HCT116 (cell line): ENCODE measurements around the gene GSTT2. TPM values are rescaled to one million over a fixed set of nuclear protein-coding genes. Genes with fewer than 3 reads are reported as not detected.

Experiments
- ATAC-seq: fragments of 200-7000 bp; cut with Tn5 transposase; 2 replicates; pipeline ENCODE4 v1.9.1; 2020; ENCODE audit warnings: mild to moderate bottlenecking, moderate library complexity
- BruUV-seq: library from RNA; stranded (reverse); fragments of 400-500 nt; replicated peaks from 2 replicates; lab custom pipeline; 2021; lab: Mats Ljungman, UMichigan
- CTCF ChIA-PET: fragments of 300-600 bp; sonication (Branson Sonifier 250); formaldehyde crosslinking; loops from one replicate; lab custom pipeline; 2021; ENCODE audit warnings: antibody characterized with exemption; lab: Charles Lee
- POLR2A ChIA-PET: fragments of 300-600, 350-600 bp; sonication (Branson Sonifier 250); formaldehyde crosslinking; loops from one replicate; lab custom pipeline; 2021; ENCODE audit warnings: antibody characterized with exemption; lab: Charles Lee
- RAD21 ChIA-PET, 2 experiments: fragments of 300-600 bp; sonication (Branson Sonifier 250); formaldehyde crosslinking; loops; one replicate each; lab custom pipeline; 2023; ENCODE audit warnings: low total read pairs in 2 of 2; ENCODE audit not compliant: uncharacterized antibody in 2 of 2, unreplicated experiment in 2 of 2, low non-redundant PET in 1 of 2; lab: Charles Lee
- DNase-seq: peaks from one replicate; pipeline ENCODE4 v3.0.0-alpha.2; 2010; ENCODE audit warnings: low read depth, low spot score
- H2AFZ ChIP-seq: fragments of 200-600 bp; shearing (Covaris generic), sonication (generic); 2 replicates; pipeline ENCODE4 v1.6.1; 2017; ENCODE audit warnings: low read depth, mixed run types, mixed read lengths, antibody characterized with exemption, low read length; ENCODE audit not compliant: poor library complexity, severe bottlenecking
- H3K27ac ChIP-seq: 2 replicates; pipeline ENCODE4 v1.5.1; 2012; ENCODE audit warnings: low read depth, low read length
- H3K27me3 ChIP-seq: fragments of 200-600 bp; sonication (generic); 2 replicates; pipeline ENCODE4 v1.6.1; 2016; ENCODE audit warnings: mixed run types, low read length, mixed read lengths; ENCODE audit not compliant: insufficient read depth
- H3K36me3 ChIP-seq, 2 experiments: fragments of 200-500 bp in 1 of 2; fragments of 200-600 bp in 1 of 2; sonication (Bioruptor generic) in 1 of 2; sonication (generic) in 1 of 2; 2 replicates each; pipeline versions ENCODE4 v1.5.1 to v1.6.1; 2014 to 2016; ENCODE audit warnings: low read length in 2 of 2, inconsistent platforms in 1 of 2, mixed read lengths in 1 of 2, mixed run types in 1 of 2; ENCODE audit not compliant: insufficient read depth in 2 of 2, control insufficient read depth in 1 of 2
- H3K4me1 ChIP-seq, 2 experiments: fragments of 200-600 bp in 1 of 2; sonication (generic) in 1 of 2; 2 replicates each; pipeline versions ENCODE4 v1.5.1 to v1.6.1; 2012 to 2017; ENCODE audit warnings: low read length in 2 of 2, inconsistent platforms in 1 of 2, mild to moderate bottlenecking in 1 of 2, mixed read lengths in 1 of 2, mixed run types in 1 of 2, moderate library complexity in 1 of 2; ENCODE audit not compliant: insufficient read depth in 2 of 2, control insufficient read depth in 1 of 2
- H3K4me2 ChIP-seq: fragments of 200-600 bp; sonication (generic); 2 replicates; pipeline ENCODE4 v1.6.1; 2017; ENCODE audit warnings: mixed run types, low read length, mixed read lengths
- H3K4me3 ChIP-seq, 2 experiments: fragments of 200-600 bp in 1 of 2; sonication (generic) in 1 of 2; replicated peaks in 1 of 2; 2 replicates each; pipeline ENCODE4 v1.5.1; 2011 to 2016; ENCODE audit warnings: low read length in 2 of 2, control low read depth in 1 of 2, low read depth in 1 of 2, mild to moderate bottlenecking in 1 of 2, mixed read lengths in 1 of 2, mixed run types in 1 of 2
- H3K79me2 ChIP-seq: fragments of 200-600 bp; sonication (generic); 2 replicates; pipeline ENCODE4 v1.6.1; 2017; ENCODE audit warnings: mild to moderate bottlenecking, mixed run types, low read length, moderate library complexity, mixed read lengths; ENCODE audit not compliant: insufficient read depth
- H3K9ac ChIP-seq: fragments of 200-600 bp; sonication (generic); 2 replicates; pipeline ENCODE4 v1.6.1; 2016; ENCODE audit warnings: low read length, mixed read lengths
- H3K9me2 ChIP-seq: fragments of 200-600 bp; sonication (generic), shearing (Covaris generic); 2 replicates; pipeline ENCODE4 v1.6.1; 2017; ENCODE audit warnings: mixed run types, mild to moderate bottlenecking, moderate library complexity; ENCODE audit not compliant: insufficient read depth
- H3K9me3 ChIP-seq, 2 experiments: fragments of 200-500 bp in 1 of 2; fragments of 200-600 bp in 1 of 2; sonication (Bioruptor generic) in 1 of 2; sonication (generic) in 1 of 2; 2 replicates each; pipeline ENCODE4 v1.6.1; 2014 to 2017; ENCODE audit warnings: low read length in 2 of 2, mixed read lengths in 2 of 2, inconsistent platforms in 1 of 2, low read depth in 1 of 2, mild to moderate bottlenecking in 1 of 2, mixed run types in 1 of 2, moderate library complexity in 1 of 2; ENCODE audit not compliant: control insufficient read depth in 1 of 2, insufficient read depth in 1 of 2
- H4K20me1 ChIP-seq: fragments of 200-600 bp; sonication (generic), shearing (Covaris generic); 2 replicates; pipeline ENCODE4 v1.6.1; 2017; ENCODE audit warnings: mixed run types, mild to moderate bottlenecking, moderate library complexity; ENCODE audit not compliant: insufficient read depth
- ATF3 ChIP-seq: IDR thresholded peaks from 2 replicates; pipeline ENCODE4 v1.6.1; 2012
- CBX3 ChIP-seq: IDR thresholded peaks from 2 replicates; pipeline ENCODE4 v1.6.1; 2012; ENCODE audit warnings: low read depth
- CEBPB ChIP-seq: IDR thresholded peaks from 2 replicates; pipeline ENCODE4 v1.6.1; 2012; ENCODE audit warnings: low read depth
- CTCF ChIP-seq, 3 experiments: fragments of 200-600 bp in 1 of 3; sonication (generic) in 1 of 3; IDR thresholded peaks in 2 of 3; conservative IDR thresholded peaks in 1 of 3; 2 replicates each; pipeline ENCODE4 v1.5.1; 2012 to 2017; ENCODE audit warnings: low read depth in 2 of 3, low read length in 2 of 3, antibody characterized with exemption in 1 of 3, borderline replicate concordance in 1 of 3, control low read depth in 1 of 3, mild to moderate bottlenecking in 1 of 3, mixed read lengths in 1 of 3, mixed run types in 1 of 3, moderate library complexity in 1 of 3; ENCODE audit not compliant: insufficient read depth in 1 of 3
- EGR1 ChIP-seq: IDR thresholded peaks from 2 replicates; pipeline ENCODE4 v1.6.1; 2012; ENCODE audit warnings: low read depth
- ELF1 ChIP-seq: IDR thresholded peaks from 2 replicates; pipeline ENCODE4 v1.6.1; 2012; ENCODE audit warnings: low read depth, borderline replicate concordance
- EZH2phosphoT487 ChIP-seq: fragments of 200-600 bp; IDR thresholded peaks from 2 replicates; pipeline ENCODE4 v1.6.1; 2018; ENCODE audit warnings: antibody characterized with exemption, borderline replicate concordance
- FOSL1 ChIP-seq: IDR thresholded peaks from 2 replicates; pipeline ENCODE4 v1.6.1; 2012; ENCODE audit warnings: low read depth
- JUND ChIP-seq: IDR thresholded peaks from 2 replicates; pipeline ENCODE4 v1.6.1; 2012
- MAX ChIP-seq: IDR thresholded peaks from 2 replicates; pipeline ENCODE4 v1.6.1; 2012
- POLR2A ChIP-seq: IDR thresholded peaks from 2 replicates; pipeline ENCODE4 v1.7.0; 2011; ENCODE audit warnings: borderline replicate concordance; ENCODE audit not compliant: insufficient read depth, insufficient read length; ENCODE audit errors: extremely low read depth
- POLR2AphosphoS5 ChIP-seq: IDR thresholded peaks from 2 replicates; pipeline ENCODE4 v1.6.1; 2011; ENCODE audit warnings: mild to moderate bottlenecking, low read depth, low read length, moderate library complexity
- RAD21 ChIP-seq: IDR thresholded peaks from 2 replicates; pipeline ENCODE4 v1.6.1; 2012; ENCODE audit warnings: low read depth, mild to moderate bottlenecking
- SIN3A ChIP-seq: IDR thresholded peaks from 2 replicates; pipeline ENCODE4 v1.6.1; 2012; ENCODE audit warnings: low read depth
- SP1 ChIP-seq: IDR thresholded peaks from 2 replicates; pipeline ENCODE4 v1.6.1; 2012; ENCODE audit warnings: low read depth
- SRF ChIP-seq: IDR thresholded peaks from 2 replicates; pipeline ENCODE4 v1.6.1; 2012; ENCODE audit warnings: low read depth
- YY1 ChIP-seq: IDR thresholded peaks from 2 replicates; pipeline ENCODE4 v1.6.1; 2011; ENCODE audit warnings: low read length, low read depth, moderate library complexity, mild to moderate bottlenecking; ENCODE audit not compliant: insufficient replicate concordance; ENCODE audit errors: extremely low read depth
- ZBTB33 ChIP-seq: IDR thresholded peaks from 2 replicates; pipeline ENCODE4 v1.6.1; 2011; ENCODE audit warnings: mild to moderate bottlenecking, low read length, moderate library complexity; ENCODE audit not compliant: insufficient replicate concordance; ENCODE audit errors: extremely low read depth
- ZFX ChIP-seq: fragments of 450-650 bp; IDR thresholded peaks from 2 replicates; pipeline ENCODE4 v1.6.1; 2017
- ZNF274 ChIP-seq: fragments of 200-500 bp; sonication (Bioruptor generic); IDR thresholded peaks from 2 replicates; pipeline ENCODE4 v1.6.1; 2014; ENCODE audit warnings: mild to moderate bottlenecking, low read depth, low read length, inconsistent platforms
- intact Hi-C: fragments of 100-400 bp; cut with micrococcal nuclease; formaldehyde crosslinking; loops from 2 replicates; pipeline ENCODE4 v1.10.0; 2022
- total RNA-seq: library from RNA; stranded (reverse); gene quantifications from one replicate; pipeline ENCODE4 v1.2.1, GENCODE V29; 2021; ENCODE audit not compliant: unreplicated experiment

GSTT2 gene
- total RNA-seq, 1 experiment from 2014 or later, result 5.1 TPM

- CTCF ChIA-PET, result no interaction called here
These were observed 47.5 kb downstream of the GSTT2 start for GRCh38 chr22:24027389-24027975.

More at GRCh38 chr22:24027389-24027975, 47.5 kb downstream of the GSTT2 start:
- Histone ChIP-seq H3K4me2 (no peak overlapping the region), H3K27me3 (no peaks in the 10 kb centered on the region), H2AFZ (no peak overlapping the region), H3K27ac (no peak overlapping the region), H3K9me2 (no peaks in the 10 kb centered on the region), H3K9ac (no peak overlapping the region), H4K20me1 (no peaks in the 10 kb centered on the region), H3K9me3 (no peaks in the 10 kb centered on the region), H3K79me2 (peaks cover 100% of the 10 kb centered on the region), H3K36me3 (no peaks in the 10 kb centered on the region), H3K4me3 (no peak overlapping the region), H3K4me1 (no peaks in the 10 kb centered on the region)
- POLR2A ChIA-PET, result no interaction called here
- DNase-seq (no peak), ATAC-seq (no peak)
- intact Hi-C loops, result no loop called here
- TF ChIP-seq ZBTB33 (no peak), ZNF274 (no peak), CBX3 (no peak), FOSL1 (no peak), MAX (no peak), SIN3A (no peak), RAD21 (no peak), EZH2phosphoT487 (no peak), ATF3 (no peak), POLR2A (no peak), ELF1 (no peak), POLR2AphosphoS5 (no peak), SP1 (no peak), CTCF (IDR thresholded peaks at IDR 0.05 in 2 of 3, conservative IDR thresholded peaks at IDR 0.05 in 1 of 3; ENCODE audit: borderline replicate concordance in 1 of 3, insufficient read depth in 1 of 3, low read depth in 2 of 3, low read length in 2 of 3) (no peak), CEBPB (no peak), SRF (no peak), JUND (no peak), YY1 (no peak), ZFX (no peak), EGR1 (no peak)
- RAD21 ChIA-PET, result no interaction called here
- no TSS peak for BruUV-seq
